Stimulated activated naive B cell treated with anti-CD40 and anti-IgM and Interleukin-4, amounts not matched to agents 10 μg/mL and 1 μg/mL and 100 μg/mL, for 72 hours (primary cell): ENCODE results near the gene KIF18B.

ENCODE experiments used
- ATAC-seq, 2 donors: fragments of 150-1000 bp; cut with Tn5 transposase; replicated peaks; 2 replicates each; pipeline ENCODE4 v1.10.0; 2021; ENCODE audit warnings: moderate library complexity in 1 of 2
- DNase-seq: peaks from one replicate; pipeline ENCODE4 v3.0.0; 2021
- H3K27ac Mint-ChIP-seq: one replicate; pipeline ENCODE4 v1.8.0; 2022; ENCODE audit warnings: mild to moderate bottlenecking, mixed read lengths
- H3K27me3 Mint-ChIP-seq, 2 donors: one replicate each; pipeline ENCODE4 v1.8.0; 2022; ENCODE audit warnings: mixed read lengths in 2 of 2
- H3K36me3 Mint-ChIP-seq, 2 donors: one replicate each; pipeline ENCODE4 v1.8.0; 2022; ENCODE audit warnings: mixed read lengths in 2 of 2, mild to moderate bottlenecking in 1 of 2
- H3K4me1 Mint-ChIP-seq, 2 donors: one replicate each; pipeline ENCODE4 v1.8.0; 2022; ENCODE audit warnings: mixed read lengths in 2 of 2, mild to moderate bottlenecking in 1 of 2
- H3K4me3 Mint-ChIP-seq, 2 donors: one replicate each; pipeline ENCODE4 v1.8.0; 2022; ENCODE audit warnings: mild to moderate bottlenecking in 2 of 2, mixed read lengths in 2 of 2, moderate library complexity in 1 of 2
- H3K9me3 Mint-ChIP-seq, 2 donors: one replicate each; pipeline ENCODE4 v1.8.0; 2022; ENCODE audit warnings: mixed read lengths in 2 of 2, mild to moderate bottlenecking in 1 of 2

Gene KIF18B

DNA sequence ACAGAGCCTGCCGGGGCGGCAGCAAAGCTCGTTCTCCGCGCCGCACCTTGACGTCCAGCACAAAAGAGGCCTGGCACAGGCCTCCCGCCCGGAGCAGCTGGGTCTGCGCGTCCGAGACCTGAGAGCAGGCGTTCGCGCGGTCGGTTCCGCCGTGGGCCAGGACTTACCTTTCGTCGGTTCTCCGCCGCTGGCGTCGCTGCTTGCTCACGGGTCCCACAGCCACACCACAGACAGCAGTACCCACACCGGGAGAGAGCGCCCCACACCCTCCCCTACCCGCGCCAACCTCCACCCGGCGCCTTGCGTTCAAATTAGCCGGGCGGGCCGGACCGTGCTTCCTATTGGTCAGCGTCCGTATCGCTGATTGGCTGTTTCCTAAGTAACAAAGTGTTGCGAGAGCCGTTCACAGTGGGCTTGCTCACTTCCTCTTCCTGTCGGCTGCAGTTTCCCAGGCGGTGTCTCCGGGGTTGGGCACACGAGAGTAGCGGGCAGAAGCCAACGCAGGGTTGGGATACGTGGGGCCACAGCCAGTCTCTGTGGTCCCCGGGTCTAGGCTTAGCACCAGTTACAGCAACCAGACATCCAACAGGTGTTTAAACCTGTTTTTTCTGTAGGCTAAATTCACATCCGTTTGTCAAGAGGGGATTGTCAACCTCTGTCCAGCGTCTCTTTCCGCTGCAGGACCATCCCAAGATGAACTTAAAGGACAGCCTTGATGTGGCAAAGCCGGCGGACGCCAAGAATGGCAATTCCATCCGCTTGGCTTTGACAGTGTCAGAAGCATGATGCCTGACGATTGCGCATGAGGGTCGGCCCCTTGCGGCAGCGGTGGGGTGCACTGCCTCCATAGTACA lies at the start of gene KIF18B:
KIF18B (minus strand) TSS at position 313 of the 854 bp plus-strand sequence. CDS start 11,429 bp downstream, outside the sequence.
- ATAC-seq (peak; percentile 98), DNase-seq (peak; percentile 85)
- Mint-ChIP-seq H3K27me3 (peaks cover 6 to 7% of the 10 kb centered on the region in 2 donors), H3K27ac (peak within 1 kb of the TSS; percentile 86), H3K4me3 (peak within 1 kb of the TSS; percentile 87 to 91), H3K4me1 (peaks cover 0 to 2% of the 10 kb centered on the region in 2 donors), H3K9me3 (no peaks in the 10 kb centered on the region), H3K36me3 (no peaks in the 10 kb centered on the region)

DNA sequence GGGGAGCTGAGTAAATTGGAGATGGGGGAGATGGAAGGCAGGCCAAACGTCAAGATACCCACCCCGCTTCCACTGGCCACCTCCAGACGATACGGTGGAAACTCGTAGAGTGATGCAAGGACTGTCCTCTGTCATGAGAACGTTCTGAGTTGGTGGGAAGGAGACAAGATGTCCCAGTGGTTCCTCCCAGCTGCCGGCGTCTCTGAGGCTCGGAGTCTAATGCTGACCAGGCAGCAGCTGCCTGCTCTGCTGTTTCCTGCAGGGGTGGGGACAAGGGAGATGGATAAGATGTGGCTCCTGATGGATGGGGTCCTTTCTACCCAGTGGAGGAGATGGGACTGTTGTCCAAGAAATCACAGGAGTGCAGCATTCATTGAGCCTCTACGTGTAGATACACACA lies 48.7 kb upstream of the KIF18B start:
- peaks cover 3 to 7% of the 10 kb centered on the region in 2 donors for H3K9me3 Mint-ChIP-seq
- no peak overlapping the region for H3K27ac Mint-ChIP-seq
- H3K4me3 Mint-ChIP-seq = no peak overlapping the region
- H3K36me3 Mint-ChIP-seq = peaks cover 0 to 7% of the 10 kb centered on the region in 2 donors
- ATAC-seq = no peak
- DNase-seq = no peak
- H3K27me3 Mint-ChIP-seq = peaks cover 63 to 67% of the 10 kb centered on the region in 2 donors
- H3K4me1 Mint-ChIP-seq = no peaks in the 10 kb centered on the region

DNA sequence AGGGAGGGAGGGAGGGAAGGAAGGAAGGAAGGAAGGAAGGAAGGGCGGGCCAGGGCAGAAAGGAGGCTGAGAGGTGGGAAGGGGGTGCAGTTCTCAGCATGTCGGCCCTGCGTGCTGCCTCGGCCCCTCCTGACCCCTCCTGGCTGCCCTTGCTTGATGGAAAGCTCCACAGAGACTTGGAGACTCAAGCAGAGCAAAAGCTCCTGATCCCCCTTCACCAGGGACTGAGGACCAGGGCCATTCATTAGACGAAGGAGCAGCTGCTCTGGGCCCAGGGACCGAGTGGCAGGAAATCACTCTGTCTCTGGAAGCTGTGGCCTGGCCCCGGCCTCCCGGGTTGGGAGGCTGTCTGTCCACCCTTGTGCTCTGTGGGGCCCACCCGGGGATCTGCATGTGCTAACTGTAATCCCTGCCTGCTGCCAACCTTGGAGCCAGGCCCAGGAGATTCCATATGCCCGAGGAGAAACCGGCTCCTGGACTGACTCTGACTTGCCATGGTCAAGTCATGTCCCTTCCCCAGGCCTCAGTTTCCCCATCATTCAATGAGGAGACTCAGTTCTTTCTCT lies 47.9 kb upstream of the KIF18B start:
- H3K9me3 Mint-ChIP-seq = peaks cover 3 to 7% of the 10 kb centered on the region in 2 donors
- H3K4me3 Mint-ChIP-seq = no peak overlapping the region
- ATAC-seq = no peak
- no peak for DNase-seq
- peaks cover 64 to 70% of the 10 kb centered on the region in 2 donors for H3K27me3 Mint-ChIP-seq
- no peaks in the 10 kb centered on the region for H3K4me1 Mint-ChIP-seq
- H3K27ac Mint-ChIP-seq = no peak overlapping the region
- peaks cover 0 to 4% of the 10 kb centered on the region in 2 donors for H3K36me3 Mint-ChIP-seq

DNA sequence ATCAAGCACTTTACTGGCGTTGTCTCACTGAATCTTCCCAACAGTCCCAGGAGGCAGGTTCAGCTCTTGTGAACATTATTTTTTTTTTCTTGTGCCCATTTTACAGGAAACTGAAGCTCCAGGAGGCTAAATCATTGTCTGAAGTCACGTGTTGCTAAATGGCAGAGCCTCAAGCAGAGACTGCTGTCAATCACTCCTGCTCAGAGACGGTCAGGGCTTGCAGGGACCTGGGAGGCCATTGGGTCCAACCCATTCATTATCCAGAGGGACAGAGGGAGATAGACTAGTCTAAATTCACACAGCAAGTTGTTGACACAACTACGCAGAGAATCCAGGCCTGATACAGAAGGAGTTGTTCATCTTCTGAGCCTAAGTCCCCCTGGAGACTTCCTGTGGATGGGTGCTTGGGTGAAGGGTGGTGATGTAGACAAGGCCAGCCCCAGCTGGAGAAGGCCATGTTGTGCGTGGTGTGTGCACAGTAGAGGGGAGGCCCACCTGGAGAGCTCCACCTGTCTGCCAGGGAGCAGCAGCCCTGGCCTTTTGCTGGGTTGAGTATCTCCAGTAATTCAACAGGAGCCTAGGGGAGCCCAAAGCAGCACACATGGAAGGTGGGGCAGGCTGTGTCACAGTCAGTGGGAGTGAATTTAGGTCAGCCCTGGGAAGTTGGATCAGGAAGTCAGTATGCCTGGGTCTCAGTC lies 44.8 kb upstream of the KIF18B start:
- Mint-ChIP-seq H3K36me3 (no peaks in the 10 kb centered on the region), H3K9me3 (no peaks in the 10 kb centered on the region), H3K27me3 (peaks cover 81 to 86% of the 10 kb centered on the region in 2 donors), H3K4me3 (no peak overlapping the region), H3K4me1 (peaks cover 2 to 14% of the 10 kb centered on the region in 2 donors), H3K27ac (no peak overlapping the region)
- no peak for DNase-seq
- no peak for ATAC-seq

DNA sequence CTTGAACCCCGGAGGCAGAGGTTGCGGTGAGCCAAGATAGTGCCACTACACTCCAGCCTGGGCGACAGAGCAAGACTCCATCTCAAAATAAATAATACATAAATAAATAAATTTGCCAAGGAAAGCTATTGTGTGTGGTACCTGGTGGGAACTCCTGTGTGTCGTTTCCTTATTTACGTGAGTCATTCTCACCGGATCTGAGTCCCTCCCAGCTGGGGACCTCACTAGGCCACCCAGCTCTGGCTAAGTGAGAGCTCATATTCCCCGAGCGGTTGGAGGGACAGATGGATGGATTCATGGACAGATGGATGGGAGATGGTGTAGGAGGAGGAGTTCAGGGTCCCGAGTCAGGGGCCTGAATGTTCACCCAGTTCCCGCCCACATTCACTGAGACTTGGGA lies 43.4 kb upstream of the KIF18B start:
- DNase-seq (no peak), ATAC-seq (no peak)
- no peaks in the 10 kb centered on the region for H3K9me3 Mint-ChIP-seq
- no peaks in the 10 kb centered on the region for H3K36me3 Mint-ChIP-seq
- H3K4me1 Mint-ChIP-seq = peaks cover 2 to 18% of the 10 kb centered on the region in 2 donors
- H3K4me3 Mint-ChIP-seq = no peak overlapping the region
- no peak overlapping the region for H3K27ac Mint-ChIP-seq
- H3K27me3 Mint-ChIP-seq = peaks cover 78 to 80% of the 10 kb centered on the region in 2 donors

DNA sequence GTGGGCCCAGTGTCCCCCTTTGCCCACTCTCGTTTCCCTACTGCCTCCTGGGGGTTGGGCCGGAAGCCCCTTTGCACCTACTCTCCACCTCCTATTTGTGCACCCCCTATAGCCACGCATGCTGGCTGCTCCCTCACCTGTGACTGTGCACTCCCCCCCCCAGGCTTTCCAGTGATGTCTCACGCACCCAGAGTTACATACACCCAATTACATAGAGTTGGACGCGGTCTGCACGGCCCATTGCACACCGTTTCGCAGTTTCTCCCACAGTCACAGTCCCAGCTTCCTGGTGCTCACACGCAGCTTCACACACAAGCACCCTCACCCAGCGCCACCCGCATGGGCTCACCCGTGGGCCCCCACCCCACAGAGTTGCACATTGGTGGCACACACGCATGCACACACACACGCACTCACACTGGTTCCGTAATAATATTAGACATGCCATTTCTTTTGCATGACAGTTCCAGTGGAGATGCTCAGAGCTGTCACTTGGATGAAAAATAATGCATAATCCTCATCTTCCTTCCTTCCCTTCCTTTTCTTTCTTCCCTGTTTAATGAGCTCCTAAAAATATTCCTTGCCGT lies 42.1 kb upstream of the KIF18B start:
- no peak for ATAC-seq
- H3K27ac Mint-ChIP-seq = no peak overlapping the region
- peaks cover 0 to 4% of the 10 kb centered on the region in 2 donors for H3K9me3 Mint-ChIP-seq
- H3K36me3 Mint-ChIP-seq = no peaks in the 10 kb centered on the region
- no peak overlapping the region for H3K4me3 Mint-ChIP-seq
- peaks cover 2 to 18% of the 10 kb centered on the region in 2 donors for H3K4me1 Mint-ChIP-seq
- no peak for DNase-seq
- peaks cover 69 to 73% of the 10 kb centered on the region in 2 donors for H3K27me3 Mint-ChIP-seq

DNA sequence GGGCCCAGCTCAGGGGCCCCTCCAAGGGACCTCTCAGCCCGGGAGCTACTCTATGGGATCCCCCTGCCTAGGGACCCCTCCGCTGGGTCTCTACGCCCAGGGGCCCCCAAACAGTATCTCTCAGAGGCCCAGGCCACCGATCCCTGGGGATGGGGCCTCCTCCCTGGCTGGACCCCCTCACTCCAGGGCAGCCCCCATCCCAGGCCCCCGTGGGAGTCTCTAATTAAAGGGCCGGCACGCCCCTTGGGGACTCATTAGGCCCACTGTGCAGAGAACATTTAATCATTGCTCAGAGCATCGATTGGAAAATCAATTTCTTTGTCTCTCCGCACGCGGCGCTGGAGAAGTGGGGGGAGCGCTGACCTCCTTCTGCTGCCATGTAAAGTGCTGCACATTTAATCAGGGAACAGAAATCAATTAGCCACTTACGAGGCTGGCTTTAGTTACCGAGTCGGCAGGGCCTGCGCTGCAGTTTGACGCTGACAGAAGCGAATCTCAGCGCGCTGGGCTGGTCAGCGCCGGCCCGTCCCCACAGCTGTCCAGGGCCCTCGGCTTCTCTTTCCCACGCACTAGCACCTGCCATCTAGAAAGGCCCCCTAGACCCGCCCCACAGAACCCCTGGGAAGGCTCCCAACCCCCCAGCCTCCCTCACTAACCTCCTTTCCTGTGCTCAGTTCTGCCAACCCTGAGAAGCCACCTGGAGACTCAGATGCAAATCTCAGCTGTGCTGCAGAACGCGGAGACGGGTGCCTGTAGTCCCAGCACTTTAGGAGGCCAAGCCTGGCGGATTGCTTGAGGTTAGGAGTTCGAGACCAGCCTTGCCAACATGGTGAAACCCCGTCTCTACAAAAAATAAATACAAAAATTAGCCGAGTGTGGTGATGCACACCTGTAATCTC lies 40.7 kb upstream of the KIF18B start:
- H3K27me3 Mint-ChIP-seq = peaks cover 55 to 60% of the 10 kb centered on the region in 2 donors
- no peak overlapping the region for H3K27ac Mint-ChIP-seq
- ATAC-seq (no peak), DNase-seq (no peak)
- H3K9me3 Mint-ChIP-seq = peaks cover 0 to 4% of the 10 kb centered on the region in 2 donors
- H3K4me1 Mint-ChIP-seq = peaks cover 2 to 18% of the 10 kb centered on the region in 2 donors
- no peak overlapping the region for H3K4me3 Mint-ChIP-seq
- no peaks in the 10 kb centered on the region for H3K36me3 Mint-ChIP-seq

DNA sequence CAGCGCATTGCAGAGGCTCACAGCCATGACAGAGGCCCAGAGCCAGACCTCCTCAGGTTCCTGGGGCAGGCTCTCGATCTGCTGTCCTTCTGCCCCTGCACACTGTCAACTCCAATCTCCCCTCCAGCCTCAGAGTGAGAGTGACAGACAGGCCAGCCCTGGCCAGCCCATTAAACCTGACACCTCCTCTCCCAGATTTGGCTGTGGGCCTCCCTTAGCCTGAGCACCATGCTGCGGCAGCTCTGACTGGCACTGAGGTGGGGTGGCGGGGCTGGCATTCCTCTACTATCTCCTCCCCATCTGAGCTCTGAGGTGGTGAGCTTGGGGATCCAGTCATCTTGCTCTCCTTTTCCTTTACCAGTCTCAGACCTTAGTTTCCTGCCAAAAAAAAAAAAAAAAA lies 36.0 kb upstream of the KIF18B start:
- ATAC-seq (no peak), DNase-seq (no peak)
- Mint-ChIP-seq H3K36me3 (no peaks in the 10 kb centered on the region), H3K27me3 (peaks cover 30 to 56% of the 10 kb centered on the region in 2 donors), H3K9me3 (peaks cover 0 to 4% of the 10 kb centered on the region in 2 donors), H3K4me1 (peaks cover 2 to 16% of the 10 kb centered on the region in 2 donors), H3K4me3 (no peak overlapping the region), H3K27ac (no peak overlapping the region)

DNA sequence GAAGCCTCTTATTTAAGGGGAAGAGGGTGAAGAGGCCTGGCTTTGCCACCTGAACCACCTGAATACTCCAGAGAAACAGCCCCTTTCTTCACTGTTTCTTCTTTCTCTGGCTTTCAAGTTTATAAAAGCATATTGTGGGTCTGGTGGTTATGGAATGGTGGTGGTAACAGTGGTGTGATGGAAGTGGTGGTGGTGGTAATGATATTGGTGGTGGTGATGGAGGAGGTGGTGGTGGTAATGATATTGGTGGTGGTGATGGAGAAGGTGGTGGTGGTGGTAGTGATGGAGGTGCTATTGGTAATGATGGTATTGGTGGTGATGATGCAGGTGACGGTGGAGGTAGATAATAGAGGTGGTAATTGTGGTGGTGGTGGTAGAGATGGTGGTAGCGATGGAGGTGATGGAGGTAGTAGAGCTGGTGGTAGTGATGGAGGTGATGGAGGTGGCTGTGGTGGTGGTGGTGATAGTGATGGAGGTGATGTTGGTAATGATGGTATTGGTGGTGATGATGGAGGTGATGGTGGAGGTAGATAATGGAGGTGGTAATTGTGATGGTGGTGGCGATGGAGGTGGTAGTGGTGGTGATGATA lies 34.6 kb upstream of the KIF18B start:
- Mint-ChIP-seq H3K27ac (no peak overlapping the region), H3K36me3 (no peaks in the 10 kb centered on the region), H3K9me3 (peaks cover 0 to 4% of the 10 kb centered on the region in 2 donors), H3K27me3 (peaks cover 26 to 56% of the 10 kb centered on the region in 2 donors), H3K4me1 (peaks cover 0 to 3% of the 10 kb centered on the region in 2 donors), H3K4me3 (no peak overlapping the region)
- ATAC-seq = no peak
- no peak for DNase-seq

DNA sequence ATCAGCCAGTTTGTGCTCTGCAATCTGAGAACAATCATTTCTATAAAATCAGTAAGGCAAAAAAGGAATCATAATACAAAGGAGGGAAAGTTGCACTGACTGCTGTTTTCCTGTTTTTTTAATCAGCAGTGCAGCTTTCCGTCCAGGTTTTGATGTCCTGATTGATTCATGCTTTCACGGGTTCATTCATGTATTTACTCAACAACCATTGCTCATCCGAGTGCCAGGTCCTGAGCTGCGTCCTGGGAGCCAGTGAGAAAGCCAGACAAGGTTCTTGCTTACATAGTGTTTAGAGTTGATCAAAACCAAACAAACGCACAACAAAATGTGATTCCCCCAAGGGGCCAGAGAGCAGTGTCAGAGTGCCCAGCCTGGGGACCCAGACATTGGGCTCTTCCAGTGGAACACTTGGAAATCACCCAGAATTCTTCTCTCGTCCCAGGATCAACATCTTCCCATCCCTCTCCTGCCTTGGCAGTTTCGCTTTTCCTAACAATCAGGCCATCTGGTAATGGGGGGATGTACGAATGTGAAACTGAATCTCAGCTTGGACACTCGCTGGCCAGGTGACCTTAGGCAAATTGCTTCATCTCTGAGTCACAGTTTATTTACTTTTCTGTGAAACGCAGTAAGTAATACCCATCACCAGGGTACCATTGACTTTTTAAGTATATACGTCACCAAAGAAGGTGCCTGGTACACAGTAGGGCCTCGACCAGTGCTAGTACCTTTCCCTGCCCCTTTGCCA lies 33.8 kb upstream of the KIF18B start:
- Mint-ChIP-seq H3K27ac (no peak overlapping the region), H3K4me3 (no peak overlapping the region), H3K9me3 (peaks cover 0 to 4% of the 10 kb centered on the region in 2 donors), H3K4me1 (no peaks in the 10 kb centered on the region), H3K27me3 (peaks cover 30 to 60% of the 10 kb centered on the region in 2 donors), H3K36me3 (no peaks in the 10 kb centered on the region)
- no peak for ATAC-seq
- no peak for DNase-seq

DNA sequence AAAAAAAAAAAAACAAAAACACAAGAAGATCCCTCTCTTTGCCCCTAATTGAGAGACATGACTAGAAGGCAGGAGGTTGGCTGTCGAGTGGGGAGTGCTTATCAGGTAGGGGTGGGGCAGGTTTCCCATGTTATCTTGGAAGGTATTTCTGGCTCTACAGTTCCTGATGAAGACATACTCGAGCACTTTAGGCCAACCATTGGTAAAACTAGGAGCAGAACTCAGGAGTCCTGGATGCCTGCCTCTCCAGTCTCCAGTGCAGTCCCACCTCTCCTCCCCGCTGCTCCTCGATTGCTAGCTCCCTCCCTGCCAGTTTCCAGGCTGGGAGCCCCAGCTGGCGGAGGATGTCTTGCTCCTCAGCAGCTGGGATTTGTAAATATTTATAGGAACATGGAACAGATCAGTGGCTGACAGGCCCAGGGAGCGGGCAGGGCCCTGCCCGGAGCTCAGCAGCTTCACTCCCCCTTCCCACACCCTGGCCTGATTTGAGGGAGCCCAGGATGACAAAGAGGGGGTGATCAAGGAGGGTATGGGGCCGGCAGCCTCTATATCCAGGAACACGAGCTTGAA lies 31.9 kb upstream of the KIF18B start:
- Mint-ChIP-seq H3K4me3 (no peak overlapping the region), H3K36me3 (no peaks in the 10 kb centered on the region), H3K4me1 (no peaks in the 10 kb centered on the region), H3K9me3 (no peaks in the 10 kb centered on the region), H3K27me3 (peaks cover 30 to 76% of the 10 kb centered on the region in 2 donors), H3K27ac (no peak overlapping the region)
- DNase-seq = no peak
- no peak for ATAC-seq

DNA sequence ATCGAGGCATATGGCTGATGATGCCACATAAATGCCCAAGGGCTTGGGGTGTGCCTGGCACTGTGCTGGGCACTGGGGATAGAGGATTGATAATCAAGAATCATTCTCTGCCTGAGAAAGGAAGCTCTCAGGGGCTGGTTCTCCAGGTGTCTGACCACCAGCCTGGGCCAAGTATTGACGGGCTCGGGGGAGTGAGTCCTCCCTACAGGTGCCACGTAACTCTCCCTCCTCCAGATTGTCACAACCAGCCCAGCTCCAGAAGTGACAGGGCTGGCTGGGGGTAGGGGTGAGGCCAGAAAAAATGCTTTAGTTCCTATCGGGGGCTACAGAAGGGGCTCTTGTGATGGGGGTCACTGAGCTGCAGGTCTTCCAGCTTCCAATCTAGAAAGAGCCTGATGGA lies 31.2 kb upstream of the KIF18B start:
- H3K4me3 Mint-ChIP-seq = no peak overlapping the region
- no peaks in the 10 kb centered on the region for H3K4me1 Mint-ChIP-seq
- H3K27ac Mint-ChIP-seq = no peak overlapping the region
- ATAC-seq = no peak
- H3K9me3 Mint-ChIP-seq = no peaks in the 10 kb centered on the region
- H3K27me3 Mint-ChIP-seq = peaks cover 34 to 81% of the 10 kb centered on the region in 2 donors
- H3K36me3 Mint-ChIP-seq = no peaks in the 10 kb centered on the region
- no peak for DNase-seq
